CD14-positive monocyte (primary cell): Measurements from ENCODE around the gene WNT7B. TPM values are rescaled to one million over a fixed set of nuclear protein-coding genes. Genes with fewer than 3 reads are reported as not detected.

Experiments
- DNase-seq, 3 donors: peaks; one replicate each; pipeline ENCODE4 v3.0.0-alpha.2; 2011 to 2022
- H2AFZ ChIP-seq: 2 replicates; pipeline ENCODE4 v1.6.0; 2012; ENCODE audit warnings: mild to moderate bottlenecking, low read depth, low read length, inconsistent platforms; ENCODE audit not compliant: insufficient read depth, poor library complexity, severe bottlenecking
- H3K27ac ChIP-seq, 2 donors: 1 replicate in 1 of 2; 2 replicates in 1 of 2; pipeline ENCODE4 v1.5.1; 2012 to 2013; ENCODE audit warnings: low read length in 2 of 2, control low read depth in 1 of 2, inconsistent platforms in 1 of 2, low read depth in 1 of 2, mild to moderate bottlenecking in 1 of 2
- H3K27me3 ChIP-seq, 2 donors: one replicate each; pipeline versions ENCODE4 v1.6.0 to v1.6.1; 2011 to 2013; ENCODE audit warnings: low read length in 2 of 2; ENCODE audit not compliant: control insufficient read depth in 2 of 2, insufficient read depth in 2 of 2
- H3K36me3 ChIP-seq, 2 donors: replicated peaks in 1 of 2; 1 replicate in 1 of 2; 2 replicates in 1 of 2; pipeline versions ENCODE4 v1.5.1 to v1.6.1; 2012 to 2013; ENCODE audit warnings: low read length in 2 of 2, control low read depth in 1 of 2, inconsistent platforms in 1 of 2, mild to moderate bottlenecking in 1 of 2; ENCODE audit not compliant: insufficient read depth in 2 of 2, control insufficient read depth in 1 of 2
- H3K4me1 ChIP-seq, 2 donors: 1 replicate in 1 of 2; 2 replicates in 1 of 2; pipeline versions ENCODE4 v1.5.1 to v1.6.1; 2012 to 2013; ENCODE audit warnings: low read length in 2 of 2, control low read depth in 1 of 2, inconsistent platforms in 1 of 2, mild to moderate bottlenecking in 1 of 2, moderate library complexity in 1 of 2; ENCODE audit not compliant: insufficient read depth in 2 of 2, control insufficient read depth in 1 of 2
- H3K4me2 ChIP-seq: replicated peaks from 2 replicates; pipeline ENCODE3; 2012; ENCODE audit warnings: low read length, moderate library complexity, mild to moderate bottlenecking; ENCODE audit not compliant: poor library complexity, severe bottlenecking; ENCODE audit errors: extremely low read depth
- H3K4me3 ChIP-seq, 3 experiments: fragments of 200-600 bp in 1 of 3; sonication (generic) in 1 of 3; replicated peaks in 1 of 3; 1 replicate in 2 of 3; 2 replicates in 1 of 3; pipeline ENCODE4 v1.5.1; 2011 to 2013; ENCODE audit warnings: low read length in 3 of 3, mild to moderate bottlenecking in 3 of 3, control low read depth in 2 of 3, low read depth in 2 of 3, inconsistent platforms in 1 of 3, moderate library complexity in 1 of 3
- H3K79me2 ChIP-seq: 2 replicates; pipeline ENCODE4 v1.6.0; 2012; ENCODE audit warnings: mild to moderate bottlenecking, control low read depth, inconsistent platforms, low read length, moderate library complexity; ENCODE audit not compliant: insufficient read depth
- H3K9ac ChIP-seq: 2 replicates; pipeline ENCODE4 v1.6.0; 2017; ENCODE audit warnings: low read length, mild to moderate bottlenecking; ENCODE audit not compliant: insufficient read depth, poor library complexity, severe bottlenecking
- H3K9me3 ChIP-seq, 2 donors: replicated peaks in 1 of 2; 1 replicate in 1 of 2; 2 replicates in 1 of 2; pipeline versions ENCODE4 v1.5.1 to v1.6.1; 2012 to 2013; ENCODE audit warnings: low read length in 2 of 2, control low read depth in 1 of 2; ENCODE audit not compliant: control insufficient read depth in 1 of 2, insufficient read depth in 1 of 2
- H4K20me1 ChIP-seq: 2 replicates; pipeline ENCODE4 v1.6.0; 2012; ENCODE audit warnings: mild to moderate bottlenecking, low read length, control low read depth, moderate library complexity; ENCODE audit not compliant: insufficient read depth
- H3K27ac Mint-ChIP-seq, 7 donors: one replicate each; pipeline ENCODE4 v1.8.0; 2020; ENCODE audit warnings: mild to moderate bottlenecking in 7 of 7, mixed read lengths in 7 of 7, moderate library complexity in 6 of 7, inconsistent platforms in 2 of 7
- H3K27me3 Mint-ChIP-seq, 3 donors: one replicate each; pipeline ENCODE4 v1.8.0; 2021 to 2022; ENCODE audit warnings: low read depth in 3 of 3, mild to moderate bottlenecking in 3 of 3, mixed read lengths in 3 of 3, moderate library complexity in 3 of 3, inconsistent platforms in 1 of 3
- H3K36me3 Mint-ChIP-seq, 2 donors: one replicate each; pipeline ENCODE4 v1.8.0; 2020; ENCODE audit warnings: mixed read lengths in 2 of 2, inconsistent platforms in 1 of 2, mild to moderate bottlenecking in 1 of 2
- H3K4me1 Mint-ChIP-seq: one replicate; pipeline ENCODE4 v1.8.0; 2020; ENCODE audit warnings: mild to moderate bottlenecking, mixed read lengths
- H3K4me3 Mint-ChIP-seq, 2 donors: one replicate each; pipeline ENCODE4 v1.8.0; 2020; ENCODE audit warnings: mild to moderate bottlenecking in 2 of 2, mixed read lengths in 2 of 2, moderate library complexity in 1 of 2
- H3K9me3 Mint-ChIP-seq, 7 donors: one replicate each; pipeline ENCODE4 v1.8.0; 2020 to 2022; ENCODE audit warnings: mixed read lengths in 7 of 7, mild to moderate bottlenecking in 6 of 7, moderate library complexity in 6 of 7, inconsistent platforms in 2 of 7
- CTCF ChIP-seq: fragments of 200-600 bp; IDR thresholded peaks from one replicate; pipeline ENCODE4 v1.8.0; 2022; ENCODE audit warnings: antibody characterized with exemption, mild to moderate bottlenecking
- WGBS: methylation state at CpG from one replicate; pipeline ENCODE4 v1.1.5; 2013; ENCODE audit warnings: missing lambda C conversion rate; ENCODE audit not compliant: insufficient coverage; 5-methylcytosine and 5-hydroxymethylcytosine counted together
- intact Hi-C, 2 donors: fragments of 100-400 bp; cut with micrococcal nuclease; formaldehyde crosslinking; loops; one replicate each; pipeline versions ENCODE4 v1.15.0 to v1.15.1; 2023
- polyA plus RNA-seq, 3 donors: library from polyadenylated mRNA; depleted of rRNA in 1 of 3; unstranded in 2 of 3; stranded (reverse) in 1 of 3; fragments of 300-500 nt in 2 of 3; fragments of >200 nt in 1 of 3; fragmentation: Illumina TruSeq in 2 of 3; gene quantifications; 1 replicate in 2 of 3; 2 replicates in 1 of 3; pipeline ENCODE4 v1.2.3, GENCODE V29; 2012 to 2021

WNT7B gene
- polyA plus RNA-seq, 3 donors, result not detected

- H3K79me2 ChIP-seq, result no peaks in the 10 kb centered on the region
- intact Hi-C loops, result loop anchor here in 1 of 2 donors (5.0 kb wide), 1 partner anchor 61 kb away; no protein-coding TSS in a partner anchor
- H3K9me3 ChIP-seq, result peaks cover 17 to 18% of the 10 kb centered on the region in 2 donors
- H3K4me1 ChIP-seq, result peaks cover 31 to 36% of the 10 kb centered on the region in 2 donors
- H2AFZ ChIP-seq, result no peak overlapping the region
- 97% methylated on average over 20 of the region's 20 CpGs for WGBS
- H3K36me3 ChIP-seq, result no peaks in the 10 kb centered on the region
- Mint-ChIP-seq H3K27ac (peak overlapping the region in 1 of 7 donors; percentile 80), H3K4me1 (peaks cover 33% of the 10 kb centered on the region), H3K27me3 (peaks cover 0 to 5% (median 4%) of the 10 kb centered on the region in 3 donors), H3K9me3 (peaks cover 12 to 18% (median 17%) of the 10 kb centered on the region in 7 donors), H3K36me3 (peaks cover 7 to 9% of the 10 kb centered on the region in 2 donors), H3K4me3 (no peak overlapping the region)
- H3K4me3 ChIP-seq, result no peak overlapping the region
- H3K27me3 ChIP-seq, result no peaks in the 10 kb centered on the region
- no peak for TF ChIP-seq CTCF
- H4K20me1 ChIP-seq, result no peaks in the 10 kb centered on the region
- H3K9ac ChIP-seq, result no peak overlapping the region
- DNase-seq, result no peak
- no peak overlapping the region for H3K4me2 ChIP-seq
- H3K27ac ChIP-seq, result no peak overlapping the region
These were observed 34.1 kb upstream of the WNT7B start for GRCh38 chr22:46010951-46011626.

- H2AFZ ChIP-seq, result no peak overlapping the region
- no peak overlapping the region for H3K4me3 ChIP-seq
- Mint-ChIP-seq H3K9me3 (peaks cover 12 to 18% (median 17%) of the 10 kb centered on the region in 7 donors), H3K4me1 (peaks cover 36% of the 10 kb centered on the region), H3K36me3 (peaks cover 7 to 9% of the 10 kb centered on the region in 2 donors), H3K4me3 (no peak overlapping the region), H3K27me3 (peaks cover 0 to 5% (median 4%) of the 10 kb centered on the region in 3 donors), H3K27ac (peak overlapping the region in 1 of 7 donors; percentile 10)
- H3K36me3 ChIP-seq, result no peaks in the 10 kb centered on the region
- 90% methylated on average over 3 of the region's 8 CpGs for WGBS
- peaks cover 17 to 18% of the 10 kb centered on the region in 2 donors for H3K9me3 ChIP-seq
- H3K9ac ChIP-seq, result no peak overlapping the region
- H3K4me1 ChIP-seq, result peaks cover 33 to 39% of the 10 kb centered on the region in 2 donors
- intact Hi-C loops, result loop anchor here in 1 of 2 donors (5.0 kb wide), 1 partner anchor 62 kb away; no protein-coding TSS in a partner anchor
- TF ChIP-seq CTCF, result no peak
- no peaks in the 10 kb centered on the region for H4K20me1 ChIP-seq
- no peak overlapping the region for H3K4me2 ChIP-seq
- H3K79me2 ChIP-seq, result no peaks in the 10 kb centered on the region
- DNase-seq, result no peak
- H3K27ac ChIP-seq, result no peak overlapping the region
- H3K27me3 ChIP-seq, result no peaks in the 10 kb centered on the region
These were observed 33.4 kb upstream of the WNT7B start for GRCh38 chr22:46010207-46010867.
